Measurements from ENCODE around the gene ADGRA1. TPM values are rescaled to one million over a fixed set of nuclear protein-coding genes. Genes with fewer than 3 reads are reported as not detected.

The ADGRA1 gene
- total and polyA plus RNA-seq, 2 donors (not counting 3 experiments of a cell fraction or from before 2014, with no cell fraction given): not detected

DNA sequence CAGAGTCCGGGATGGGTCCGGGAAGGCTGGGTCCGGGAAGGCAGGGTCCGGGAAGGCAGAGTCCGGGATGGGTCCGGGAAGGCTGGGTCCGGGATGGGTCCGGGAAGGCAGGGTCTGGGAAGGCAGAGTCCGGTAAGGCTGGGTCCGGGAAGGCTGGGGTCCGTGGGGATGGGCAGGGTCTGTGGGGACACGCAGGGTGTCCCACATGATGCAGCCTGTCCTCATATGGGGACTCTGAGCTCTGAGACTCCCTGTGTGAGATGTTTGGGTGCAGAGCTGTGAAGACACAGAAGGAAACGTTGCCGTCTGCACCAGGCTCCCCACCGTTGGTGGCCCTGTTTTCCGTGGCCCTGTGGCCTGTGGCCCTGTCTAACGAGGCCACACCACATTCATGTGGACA is 45.7 kb upstream of the ADGRA1 start:
- no peaks in the 10 kb centered on the region for H3K9me3 ChIP-seq (replicated peaks; ENCODE audit: control insufficient read depth, insufficient read depth, low read length)
- CTCF ChIA-PET: no interaction called here
- intact Hi-C loops (cut with micrococcal nuclease) (no loop called here), dilution Hi-C loops (cut with MboI; ENCODE audit: extremely low pct_ligation_motif_present, low sequenced_read_pairs) (no loop called here)
- H4K20me1 ChIP-seq (replicated peaks; ENCODE audit: control insufficient read depth, extremely low read depth, insufficient read depth, low read length): no peaks in the 10 kb centered on the region
- no peak overlapping the region for H2AFZ ChIP-seq (ENCODE audit: low read depth, low read length)
- POLR2A ChIA-PET: no interaction called here
- no peak overlapping the region for H3K9ac ChIP-seq (replicated peaks; ENCODE audit: extremely low read depth, insufficient read depth, low read length)
- no peaks in the 10 kb centered on the region for H3K36me3 ChIP-seq (ENCODE audit: control insufficient read depth in 2 of 2, extremely low read depth in 1 of 2, insufficient read depth in 2 of 2, low read length in 2 of 2)
- no peak for DNase-seq (ENCODE audit: low read depth, low spot score)
- no peaks in the 10 kb centered on the region for H3K4me1 ChIP-seq (ENCODE audit: control insufficient read depth, extremely low read depth, insufficient read depth, low read length)
- H3K9me1 ChIP-seq (replicated peaks; ENCODE audit: control insufficient read depth, extremely low read depth, insufficient read depth, low read length): no peaks in the 10 kb centered on the region
- H3K4me3 ChIP-seq (replicated peaks in 1 of 3; ENCODE audit: insufficient read depth in 1 of 3, low read depth in 1 of 3, low read length in 3 of 3): no peak overlapping the region
- no peaks in the 10 kb centered on the region for H3K27me3 ChIP-seq (ENCODE audit: control insufficient read depth in 2 of 2, insufficient read depth in 2 of 2, low read length in 2 of 2)
- FAIRE-seq: no peak
- no TSS peak for BruUV-seq (replicated peaks)
- H3K4me2 ChIP-seq (ENCODE audit: insufficient read depth, low read length): no peak overlapping the region
- H3K79me2 ChIP-seq (ENCODE audit: control insufficient read depth, insufficient read depth, low read length): no peaks in the 10 kb centered on the region
- H3K27ac ChIP-seq (ENCODE audit: insufficient read depth, low read depth, low read length): no peak overlapping the region
- TF ChIP-seq GATA2 (IDR thresholded peaks at IDR 0.05; ENCODE audit: insufficient read depth, insufficient read length, low read depth, low read length) (no peak), EZH2 (IDR thresholded peaks at IDR 0.05; ENCODE audit: borderline replicate concordance, low read depth, low read length, severe bottlenecking) (no peak), FOS (IDR thresholded peaks at IDR 0.05; ENCODE audit: borderline replicate concordance, insufficient read depth, low read length) (no peak), POLR2AphosphoS5 (IDR thresholded peaks at IDR 0.05; ENCODE audit: insufficient read depth, low read depth, low read length) (no peak)
- TF ChIP-seq, protein P1, sequence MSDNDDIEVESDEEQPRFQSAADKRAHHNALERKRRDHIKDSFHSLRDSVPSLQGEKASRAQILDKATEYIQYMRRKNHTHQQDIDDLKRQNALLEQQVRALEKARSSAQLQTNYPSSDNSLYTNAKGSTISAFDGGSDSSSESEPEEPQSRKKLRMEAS (IDR thresholded peaks at IDR 0.05; ENCODE audit: insufficient read depth, insufficient read length): no peak
- TF ChIP-seq, protein P2, sequence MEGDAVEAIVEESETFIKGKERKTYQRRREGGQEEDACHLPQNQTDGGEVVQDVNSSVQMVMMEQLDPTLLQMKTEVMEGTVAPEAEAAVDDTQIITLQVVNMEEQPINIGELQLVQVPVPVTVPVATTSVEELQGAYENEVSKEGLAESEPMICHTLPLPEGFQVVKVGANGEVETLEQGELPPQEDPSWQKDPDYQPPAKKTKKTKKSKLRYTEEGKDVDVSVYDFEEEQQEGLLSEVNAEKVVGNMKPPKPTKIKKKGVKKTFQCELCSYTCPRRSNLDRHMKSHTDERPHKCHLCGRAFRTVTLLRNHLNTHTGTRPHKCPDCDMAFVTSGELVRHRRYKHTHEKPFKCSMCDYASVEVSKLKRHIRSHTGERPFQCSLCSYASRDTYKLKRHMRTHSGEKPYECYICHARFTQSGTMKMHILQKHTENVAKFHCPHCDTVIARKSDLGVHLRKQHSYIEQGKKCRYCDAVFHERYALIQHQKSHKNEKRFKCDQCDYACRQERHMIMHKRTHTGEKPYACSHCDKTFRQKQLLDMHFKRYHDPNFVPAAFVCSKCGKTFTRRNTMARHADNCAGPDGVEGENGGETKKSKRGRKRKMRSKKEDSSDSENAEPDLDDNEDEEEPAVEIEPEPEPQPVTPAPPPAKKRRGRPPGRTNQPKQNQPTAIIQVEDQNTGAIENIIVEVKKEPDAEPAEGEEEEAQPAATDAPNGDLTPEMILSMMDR (IDR thresholded peaks at IDR 0.05; ENCODE audit: extremely low read depth in 1 of 2, insufficient read depth in 1 of 2, low read depth in 1 of 2, low read length in 2 of 2): no peak
